K562 (cell line): ENCODE measurements around the gene ANKRD13C. TPM values are rescaled to one million over a fixed set of nuclear protein-coding genes. Genes with fewer than 3 reads are reported as not detected.

Source experiments
- ATAC-seq: fragments of 200-7000 bp; cut with Tn5 transposase; 3 replicates; pipeline ENCODE4 v1.9.1; 2020; ENCODE audit warnings: moderate library complexity
- BruUV-seq: library from RNA; stranded (reverse); fragments of 400-500 nt; replicated peaks from 2 replicates; lab custom pipeline; 2021; lab: Mats Ljungman, UMichigan
- CTCF ChIA-PET: fragments of 300-600 bp; formaldehyde crosslinking; extraction: SDS; loops from one replicate; lab custom pipeline; 2021; ENCODE audit warnings: low intra/inter-chr PET ratio; lab: Yijun Ruan, JAX
- POLR2A ChIA-PET: fragments of 300-600, 350-650 bp; sonication (Branson Sonifier 250); formaldehyde crosslinking; extraction: SDS; loops from one replicate; lab custom pipeline; 2021; ENCODE audit warnings: antibody characterized with exemption, inconsistent platforms; lab: Yijun Ruan, JAX
- DNase-seq, 4 experiments: peaks; one replicate each; pipeline versions ENCODE4 v3.0.0 to v3.0.0-alpha.2; 2011 to 2018; ENCODE audit warnings: low spot score in 3 of 4, mixed read lengths in 3 of 4; ENCODE audit errors: extremely low read depth in 1 of 4
- FAIRE-seq: peaks from 2 replicates; lab custom pipeline; 2011; peaks lifted over from hg19 to GRCh38; lab: Jason Lieb, UNC
- H2AFZ ChIP-seq: 2 replicates; pipeline ENCODE4 v1.6.0; 2011; ENCODE audit warnings: low read depth, low read length, control low read depth, inconsistent platforms
- H3K27ac ChIP-seq: fragments of 200-600 bp; 3 replicates; pipeline ENCODE4 v1.8.0; 2011; ENCODE audit warnings: low read depth, mild to moderate bottlenecking, control low read depth, inconsistent platforms, low read length, moderate library complexity, mixed read lengths; ENCODE audit errors: extremely low read depth
- H3K27me3 ChIP-seq, 2 experiments: fragments of 300-600 bp in 1 of 2; 2 replicates in 1 of 2; 3 replicates in 1 of 2; pipeline versions ENCODE4 v1.6.0 to v1.8.0; 2011; ENCODE audit warnings: inconsistent platforms in 2 of 2, low read length in 2 of 2, mild to moderate bottlenecking in 1 of 2, mixed read lengths in 1 of 2, moderate library complexity in 1 of 2; ENCODE audit not compliant: control insufficient read depth in 2 of 2, insufficient read depth in 2 of 2
- H3K36me3 ChIP-seq: fragments of 300-600 bp; 3 replicates; pipeline ENCODE4 v1.8.0; 2011; ENCODE audit warnings: mild to moderate bottlenecking, low read length, inconsistent platforms; ENCODE audit not compliant: control insufficient read depth, insufficient read depth
- H3K4me1 ChIP-seq, 2 experiments: fragments of 200-600 bp in 1 of 2; replicated peaks in 1 of 2; 2 replicates in 1 of 2; 3 replicates in 1 of 2; pipeline versions ENCODE4 v1.5.1 to v1.8.0; 2011; ENCODE audit warnings: inconsistent platforms in 2 of 2, low read length in 2 of 2, mild to moderate bottlenecking in 1 of 2, mixed read lengths in 1 of 2, moderate library complexity in 1 of 2; ENCODE audit not compliant: control insufficient read depth in 2 of 2, insufficient read depth in 2 of 2
- H3K4me2 ChIP-seq: 2 replicates; pipeline ENCODE4 v1.6.1; 2011; ENCODE audit warnings: low read length, control low read depth, inconsistent platforms, mixed read lengths; ENCODE audit not compliant: insufficient read depth
- H3K4me3 ChIP-seq: fragments of 200-600 bp; sonication (generic), shearing (Covaris generic); 2 replicates; pipeline ENCODE4 v1.5.1; 2016; ENCODE audit warnings: control low read depth, inconsistent platforms
- H3K79me2 ChIP-seq: fragments of 200-600 bp; 3 replicates; pipeline ENCODE4 v1.8.0; 2011; ENCODE audit warnings: low read length, inconsistent platforms; ENCODE audit not compliant: control insufficient read depth, insufficient read depth
- H3K9ac ChIP-seq, 2 experiments: 2 replicates each; pipeline versions ENCODE4 v1.6.0 to v1.6.1; 2011; ENCODE audit warnings: low read depth in 2 of 2, low read length in 2 of 2, control low read depth in 1 of 2, inconsistent platforms in 1 of 2, mild to moderate bottlenecking in 1 of 2, mixed read lengths in 1 of 2; ENCODE audit not compliant: insufficient read depth in 1 of 2
- H3K9me1 ChIP-seq: one replicate; pipeline ENCODE4 v1.6.0; 2011; ENCODE audit warnings: inconsistent platforms, mild to moderate bottlenecking, low read length, moderate library complexity; ENCODE audit not compliant: control insufficient read depth, insufficient read depth
- H3K9me3 ChIP-seq: replicated peaks from 2 replicates; pipeline ENCODE4 v1.5.1; 2011; ENCODE audit warnings: low read depth, low read length, inconsistent platforms; ENCODE audit not compliant: control insufficient read depth, insufficient read depth
- H4K20me1 ChIP-seq: replicated peaks from 2 replicates; pipeline ENCODE4 v1.6.1; 2011; ENCODE audit warnings: low read length, inconsistent platforms, mixed read lengths; ENCODE audit not compliant: control insufficient read depth, insufficient read depth
- BHLHE40 ChIP-seq: IDR thresholded peaks from 2 replicates; pipeline ENCODE4 v1.6.1; 2011; ENCODE audit warnings: low read length, improper control_type of control experiment
- CBX5 ChIP-seq: IDR thresholded peaks from 2 replicates; pipeline ENCODE4 v1.6.1; 2014; ENCODE audit warnings: low read depth, borderline replicate concordance
- CCAR2 ChIP-seq: fragments of 200-400 bp; formaldehyde crosslinking; IDR thresholded peaks from 2 replicates; pipeline ENCODE4 v1.6.1; 2017; ENCODE audit warnings: mild to moderate bottlenecking, low read depth, low read length
- FOXM1 ChIP-seq, 2 experiments: fragments of 450-650 bp in 1 of 2; sonication (generic) in 1 of 2; formaldehyde crosslinking in 1 of 2; IDR thresholded peaks; 2 replicates each; pipeline versions ENCODE4 v1.6.1 to v1.9.0; 2017 to 2022; ENCODE audit warnings: low read depth in 2 of 2, mild to moderate bottlenecking in 2 of 2, missing genetic modification reagents in 1 of 2, moderate library complexity in 1 of 2
- HSF4 ChIP-seq: fragments of 250-450 bp; sonication (Bioruptor Pico); IDR thresholded peaks from 2 replicates; pipeline ENCODE4 v2.1.2; 2022; ENCODE audit warnings: mild to moderate bottlenecking, moderate library complexity, borderline replicate concordance
- RB1 ChIP-seq: fragments of 450-650 bp; IDR thresholded peaks from 2 replicates; pipeline ENCODE4 v1.6.1; 2017; ENCODE audit warnings: low read depth, mild to moderate bottlenecking
- SLC30A9 ChIP-seq: fragments of 250-450 bp; sonication (Bioruptor Pico); IDR thresholded peaks from 2 replicates; pipeline ENCODE4 v1.8.0; 2022; ENCODE audit warnings: mild to moderate bottlenecking, moderate library complexity
- SMARCA4 ChIP-seq: fragments of 450-650 bp; IDR thresholded peaks from 2 replicates; pipeline ENCODE4 v1.6.1; 2016
- SRSF1 ChIP-seq: fragments of 200-400 bp; formaldehyde crosslinking; IDR thresholded peaks from 2 replicates; pipeline ENCODE4 v1.6.1; 2017; ENCODE audit warnings: mild to moderate bottlenecking, low read depth, low read length, moderate library complexity
- TAF9B ChIP-seq: fragments of 450-650 bp; IDR thresholded peaks from 2 replicates; pipeline ENCODE4 v1.6.1; 2018; ENCODE audit warnings: mild to moderate bottlenecking; ENCODE audit not compliant: partially characterized antibody
- TEAD4 ChIP-seq, 2 experiments: sonication (generic) in 1 of 2; formaldehyde crosslinking in 1 of 2; IDR thresholded peaks; 2 replicates each; pipeline versions ENCODE4 v1.6.1 to v1.8.0; 2012 to 2022; ENCODE audit warnings: borderline replicate concordance in 1 of 2, inconsistent platforms in 1 of 2, low read length in 1 of 2, mild to moderate bottlenecking in 1 of 2, missing genetic modification reagents in 1 of 2
- TRIM25 ChIP-seq: fragments of 450-650 bp; IDR thresholded peaks from 2 replicates; pipeline ENCODE4 v1.7.0; 2016; ENCODE audit warnings: borderline replicate concordance
- ZBTB34 ChIP-seq: fragments of 250-450 bp; sonication (Bioruptor Pico); IDR thresholded peaks from 2 replicates; pipeline ENCODE4 v1.8.0; 2021; ENCODE audit warnings: mild to moderate bottlenecking, moderate library complexity
- ZNF184 ChIP-seq: sonication (generic); formaldehyde crosslinking; IDR thresholded peaks from 2 replicates; pipeline ENCODE4 v1.5.0; 2020; ENCODE audit warnings: missing genetic modification reagents
- ZNF592 ChIP-seq: fragments of 450-650 bp; IDR thresholded peaks from 2 replicates; pipeline ENCODE4 v1.6.1; 2017; ENCODE audit warnings: antibody characterized with exemption, mild to moderate bottlenecking
- WGBS: fragments of 100-300 bp; shearing (Covaris generic); methylation state at CpG from one replicate; pipeline ENCODE4 v1.1.6; 2016; ENCODE audit warnings: low coverage, mixed read lengths; ENCODE audit not compliant: insufficient coverage; ENCODE audit errors: missing lambda C conversion rate; 5-methylcytosine and 5-hydroxymethylcytosine counted together
- in situ Hi-C: fragments of 300-500 bp; cut with MboI; formaldehyde crosslinking; loops from 4 replicates; pipeline ENCODE4 v1.15.0; 2018; ENCODE audit warnings: inconsistent platforms, mixed read lengths
- intact Hi-C: fragments of 100-400 bp; cut with micrococcal nuclease; formaldehyde crosslinking; loops from 2 replicates; pipeline ENCODE4 v1.14.2; 2022
- polyA plus RNA-seq, 8 experiments: library from polyadenylated mRNA; depleted of rRNA in 4 of 8; stranded (reverse) in 5 of 8; unstranded in 3 of 8; fragments of >200 nt; fragmentation: Nextera tagmentation in 2 of 8; fragmentation: Illumina TruSeq in 1 of 8; extraction: Ambion mirVana in 2 of 8; extraction: Trizol in 1 of 8; gene quantifications; 2 replicates each; pipeline versions ENCODE4 v1.2.1 to v1.2.3, GENCODE V29; 2011 to 2014; ENCODE audit warnings: inconsistent platforms in 1 of 8, missing spikeins in 1 of 8
- total RNA-seq, 7 experiments: library from RNA; depleted of rRNA in 6 of 7; stranded (reverse); fragments of >200 nt in 6 of 7; fragmentation: Illumina TruSeq in 2 of 7; extraction: Trizol in 2 of 7; gene quantifications; 2 replicates each; pipeline versions ENCODE4 v1.2.1 to v1.2.3, GENCODE V29; 2011 to 2021; ENCODE audit warnings: low replicate concordance in 1 of 7

ANKRD13C gene
- total and polyA plus RNA-seq, 9 of the 15 experiments (the other 6 are each of a cell fraction or from before 2014, with no cell fraction given), result 3.4 to 22.8 (median 12.5) TPM

GRCh38 chr1:70386121-70386520, 31.6 kb upstream of the ANKRD13C start:
- POLR2A ChIA-PET, result interaction anchor here (2.7 kb wide), 1 partner anchor 24 kb away, joined by 13 read pairs; the partner anchor contains the start of gene CTH
- no peak overlapping the region for H3K9ac ChIP-seq
- DNase-seq (no peak), FAIRE-seq (no peak), ATAC-seq (no peak)
- CTCF ChIA-PET, result no interaction called here
- no peak overlapping the region for H2AFZ ChIP-seq
- TF ChIP-seq ZNF184 (CRISPR knock-in tag), result no peak
- no peak for TF ChIP-seq TAF9B
- TF ChIP-seq TRIM25, result no peak
- TF ChIP-seq RB1, result no peak
- no peak for TF ChIP-seq HSF4 (CRISPR knock-in tag)
- no peak for TF ChIP-seq CCAR2
- no peak for TF ChIP-seq ZBTB34 (CRISPR knock-in tag)
- no peak for TF ChIP-seq BHLHE40
- no peak for TF ChIP-seq FOXM1 (IDR thresholded peaks at IDR 0.05; ENCODE audit: low read depth)
- no peak for TF ChIP-seq FOXM1 (CRISPR knock-in tag; IDR thresholded peaks at IDR 0.05; ENCODE audit: low read depth)
- no peak for TF ChIP-seq SRSF1
- no peak for TF ChIP-seq TEAD4 (IDR thresholded peaks at IDR 0.05; ENCODE audit: low read length)
- no peak for TF ChIP-seq TEAD4 (CRISPR knock-in tag; IDR thresholded peaks at IDR 0.05; ENCODE audit: borderline replicate concordance)
- TF ChIP-seq SLC30A9, result no peak
- no peak for TF ChIP-seq CBX5
- no peak for TF ChIP-seq ZNF592
- TF ChIP-seq SMARCA4, result no peak
- no peak overlapping the region for H3K4me2 ChIP-seq
- no peak overlapping the region for H3K4me3 ChIP-seq
- no peaks in the 10 kb centered on the region for H3K36me3 ChIP-seq
- in situ Hi-C loops, result no loop called here
- H4K20me1 ChIP-seq, result no peaks in the 10 kb centered on the region
- intact Hi-C loops, result no loop called here
- no TSS peak for BruUV-seq
- no peaks in the 10 kb centered on the region for H3K79me2 ChIP-seq
- H3K27ac ChIP-seq, result no peak overlapping the region
- WGBS, result 16% methylated on average over 2 of the region's 2 CpGs
- H3K9me1 ChIP-seq, result no peaks in the 10 kb centered on the region
- no peaks in the 10 kb centered on the region for H3K4me1 ChIP-seq
- no peaks in the 10 kb centered on the region for H3K27me3 ChIP-seq
- H3K9me3 ChIP-seq, result no peaks in the 10 kb centered on the region
